DMS114 treated with DMSO at 0.1 percent for 48 hours (cell line): ENCODE data around the gene TECPR1.

Source experiments
- DNase-seq: peaks from one replicate; lab custom pipeline; 2025; ENCODE audit not compliant: unreplicated experiment; lab: John Stamatoyannopoulos, UW

TECPR1 gene

DNA sequence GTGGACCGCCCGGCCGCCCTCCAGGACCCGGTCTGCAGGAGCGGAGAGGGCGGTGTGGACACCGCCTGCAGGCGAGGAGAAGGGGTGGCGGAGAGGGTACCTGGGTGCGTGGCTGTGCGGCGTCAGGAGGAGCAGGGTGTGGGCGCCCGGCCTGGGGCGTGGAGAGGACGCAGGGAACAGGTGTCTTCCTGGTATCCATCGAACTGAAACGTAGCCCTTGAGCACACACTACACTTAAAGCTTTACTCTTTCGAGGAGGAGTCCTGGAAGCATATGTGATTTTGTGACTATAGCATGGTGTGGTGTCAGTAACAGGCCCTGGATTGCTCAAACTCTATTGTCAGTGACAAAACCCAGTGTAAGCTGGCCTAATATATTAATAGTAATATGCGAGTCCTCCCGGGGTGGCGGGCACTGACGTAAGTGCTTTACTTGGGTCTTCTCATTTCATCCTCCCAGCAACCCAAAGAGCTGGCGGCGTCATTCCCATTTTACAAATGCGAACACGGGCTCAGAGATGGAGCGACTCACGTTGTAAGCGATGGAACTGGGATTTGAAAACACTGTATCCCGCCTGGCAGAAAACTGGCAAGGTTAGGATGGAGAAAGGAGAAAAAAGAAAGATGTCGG is 508 bp upstream of the TECPR1 start:
- DNase-seq = no peak

- no peak for DNase-seq
Measured at GRCh38 chr7:98251231-98251600, 816 bp downstream of the TECPR1 start.

DNA sequence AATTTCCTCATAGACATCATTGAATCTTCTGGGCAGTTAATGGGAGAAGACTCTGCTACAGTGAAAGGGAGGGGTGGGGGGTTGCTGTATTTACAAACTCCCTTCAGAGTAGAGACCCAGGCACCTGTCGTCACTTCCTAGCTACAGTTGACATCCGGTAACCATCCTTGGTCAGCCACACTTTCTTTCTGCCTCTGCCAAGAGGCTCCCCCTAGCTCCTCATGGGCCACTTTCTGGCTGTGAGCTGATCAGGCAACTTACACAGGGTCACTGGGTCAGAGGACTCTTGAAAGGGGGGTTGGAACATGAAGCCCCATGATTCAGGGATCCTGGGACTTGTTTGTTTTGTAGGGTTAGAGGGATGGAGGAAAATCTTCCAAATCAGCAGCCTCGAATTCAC is 1.2 kb downstream of the TECPR1 start:
- no peak for DNase-seq

DNA sequence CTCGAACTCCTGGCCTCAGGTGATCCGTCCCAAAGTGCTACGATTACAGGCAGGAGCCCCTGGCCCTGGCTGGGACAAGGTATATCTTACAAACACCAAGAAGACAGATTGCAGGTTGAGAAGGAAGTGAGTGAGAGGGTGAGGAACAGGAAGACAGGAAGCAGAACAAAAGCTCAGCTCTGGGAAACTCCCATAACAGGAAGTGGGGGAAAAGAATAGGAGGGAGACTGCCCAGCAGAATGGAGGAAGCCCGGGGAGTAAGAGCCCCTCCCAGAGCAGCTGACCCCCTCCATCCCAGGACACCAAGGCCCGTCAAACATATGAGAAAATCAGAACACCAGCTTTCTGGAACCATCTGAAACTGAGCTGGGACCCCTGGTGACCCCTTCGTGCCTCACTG is 2.9 kb downstream of the TECPR1 start:
- no peak for DNase-seq

GRCh38 chr7:98248156-98248555 is 3.9 kb downstream of the TECPR1 start:
- no peak for DNase-seq

DNA sequence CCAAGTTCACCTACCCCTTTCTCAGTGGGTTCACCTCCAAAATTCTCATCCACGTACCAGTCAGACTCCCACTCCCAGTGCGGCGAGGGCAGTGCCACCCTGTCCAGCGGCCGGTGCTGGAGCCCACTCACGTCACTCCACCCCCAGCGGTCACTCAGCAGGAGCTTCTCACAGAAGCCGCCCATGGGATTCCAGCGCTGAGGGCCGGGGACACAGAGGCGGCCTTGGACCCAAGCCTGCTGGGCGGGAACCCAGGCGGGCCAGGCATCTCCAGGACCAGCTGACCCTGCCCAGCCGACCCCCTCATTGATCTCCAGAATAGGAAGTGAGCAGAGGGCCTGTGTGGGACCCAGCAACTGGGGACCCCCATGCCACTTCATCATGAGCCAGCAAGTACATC is 7.2 kb downstream of the TECPR1 start:
- DNase-seq = no peak

DNA sequence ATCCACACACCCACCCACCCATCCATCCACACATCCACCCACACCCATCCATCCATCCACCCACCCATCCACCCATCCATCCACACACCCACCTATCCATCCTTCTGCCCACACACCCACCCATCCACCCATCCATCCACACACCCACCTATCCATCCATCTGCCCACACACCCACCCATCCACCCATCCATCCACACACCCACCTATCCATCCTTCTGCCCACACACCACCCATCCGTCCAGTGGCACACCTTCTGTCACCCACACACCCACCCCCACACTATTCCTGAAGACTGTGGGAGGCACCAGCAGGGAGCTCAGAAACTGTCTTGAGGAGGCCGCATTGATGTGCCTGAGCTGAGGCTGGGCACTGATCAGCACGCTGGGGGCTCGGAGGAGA is 9.1 kb downstream of the TECPR1 start:
- DNase-seq = no peak

DNA sequence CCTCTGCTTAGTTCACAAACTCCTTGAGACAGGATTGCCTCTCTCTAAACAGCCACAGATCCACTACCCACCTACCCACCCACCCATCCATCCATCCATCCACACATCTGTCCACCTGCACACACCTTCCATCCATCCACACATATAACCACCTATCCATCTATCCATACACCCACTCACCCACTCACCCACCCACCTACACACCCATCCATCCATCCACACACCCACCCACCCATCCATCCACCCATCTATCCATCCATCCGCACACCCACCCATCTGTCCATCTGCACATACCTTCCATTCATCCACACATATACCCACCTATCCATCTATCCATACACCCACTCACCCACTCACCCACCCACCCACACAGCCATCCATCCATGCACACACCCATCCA is 9.7 kb downstream of the TECPR1 start:
- no peak for DNase-seq

DNA sequence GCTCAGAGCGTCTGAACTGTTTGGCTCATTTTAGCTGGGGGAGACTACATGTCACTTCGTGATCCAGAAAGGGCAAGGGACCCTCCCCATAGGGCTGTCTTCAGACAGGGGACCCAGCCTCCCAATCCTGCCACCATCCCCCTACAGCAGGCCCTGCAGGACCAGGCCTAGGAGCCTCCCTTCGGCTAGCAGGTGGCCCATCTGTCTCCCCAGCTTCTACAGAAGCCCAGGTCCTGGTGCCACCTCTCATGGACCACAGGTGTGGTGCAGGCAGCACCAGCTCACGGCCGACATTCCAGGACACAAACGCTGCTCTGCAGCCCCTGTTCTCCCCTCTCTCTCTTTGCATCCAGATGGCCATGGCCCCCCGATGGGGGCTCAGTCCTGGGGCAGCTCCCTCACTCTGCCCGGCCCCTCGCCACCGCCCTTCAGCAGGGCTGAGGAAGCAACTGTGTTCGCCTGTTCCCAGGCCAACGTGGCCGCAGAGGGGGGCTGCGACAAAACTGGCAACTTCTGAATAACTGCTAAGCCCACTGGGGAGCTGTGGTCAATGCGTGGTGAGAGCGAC is 10.3 kb downstream of the TECPR1 start:
- DNase-seq = no peak

DNA sequence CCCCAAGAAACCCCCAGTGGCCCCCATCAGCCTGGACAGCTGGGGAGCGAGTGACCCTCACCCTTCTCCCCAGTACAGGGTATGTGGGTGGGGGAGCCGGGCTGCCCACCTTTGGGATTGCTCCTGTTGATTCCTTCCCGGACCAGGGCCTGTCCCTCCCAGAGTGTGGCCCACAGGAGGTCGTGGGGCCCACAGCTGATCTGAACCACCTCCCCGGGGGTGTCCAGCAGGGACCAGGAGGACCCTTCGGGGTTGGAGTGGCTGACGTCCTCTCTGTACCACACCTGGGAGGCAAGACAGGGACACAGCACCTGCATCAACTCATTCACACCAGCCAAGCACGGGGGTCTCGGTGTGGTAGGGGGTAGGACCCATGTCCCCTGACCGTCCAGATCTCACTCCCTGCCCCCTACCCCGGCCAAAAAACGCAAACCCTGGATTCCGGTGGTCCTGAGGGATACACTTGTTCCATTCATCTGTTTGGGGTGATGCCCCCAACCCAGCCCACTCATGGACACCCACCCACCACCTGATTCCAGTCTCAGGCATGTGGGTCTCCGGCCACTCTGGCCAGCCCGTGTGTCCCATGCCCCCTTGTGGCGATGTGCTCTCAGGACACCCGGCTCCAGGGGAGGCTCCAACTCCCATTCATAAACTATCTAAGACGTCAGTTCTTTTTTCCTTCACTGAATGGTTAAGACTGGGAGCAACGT is 10.9 kb downstream of the TECPR1 start:
- peak; percentile 22 for DNase-seq

- DNase-seq = no peak
Measured at GRCh38 chr7:98238976-98239375, 13.1 kb downstream of the TECPR1 start.

- DNase-seq = no peak
Measured at GRCh38 chr7:98238076-98238475, 14.0 kb downstream of the TECPR1 start.

DNA sequence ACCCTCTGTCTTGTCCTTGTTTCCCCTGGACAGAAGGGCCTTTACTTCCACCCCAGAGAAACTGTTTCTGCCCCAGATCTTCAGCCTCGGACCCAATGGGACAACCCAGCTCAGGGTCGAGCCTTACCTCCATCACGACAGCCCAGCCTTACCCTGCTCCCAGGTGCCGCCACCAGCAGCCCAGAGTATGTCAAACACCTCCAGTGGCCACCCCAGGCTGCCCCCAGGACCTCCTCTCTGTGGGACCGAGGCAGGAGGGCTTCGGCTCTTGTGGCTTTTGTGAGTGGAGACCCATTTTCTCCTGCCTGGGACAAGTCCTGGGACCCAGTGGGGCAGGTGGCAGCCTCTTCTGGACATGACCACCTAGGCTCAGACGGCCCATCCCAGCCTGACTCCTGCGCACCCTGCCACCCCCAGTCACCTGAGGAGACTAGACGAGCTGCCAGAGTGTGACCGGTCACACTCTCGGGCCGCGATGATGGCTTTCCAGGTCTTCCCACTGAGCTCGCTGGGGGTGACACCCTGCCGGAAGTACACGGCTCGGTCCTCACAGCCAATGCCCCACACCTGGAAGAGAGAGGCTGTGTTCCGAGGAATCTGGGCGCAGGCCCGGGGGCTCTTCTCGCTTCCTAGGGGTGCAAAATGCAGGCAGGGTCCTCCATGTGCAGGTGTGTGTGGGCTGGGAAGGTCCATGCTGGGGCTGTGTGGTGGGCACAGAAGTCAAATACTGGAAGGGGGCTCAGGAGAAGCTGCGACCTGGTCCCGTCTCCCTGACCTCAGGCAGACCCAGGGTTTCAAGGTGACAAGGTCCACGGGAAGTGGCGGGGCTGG is 15.5 kb downstream of the TECPR1 start:
- DNase-seq = no peak

DNA sequence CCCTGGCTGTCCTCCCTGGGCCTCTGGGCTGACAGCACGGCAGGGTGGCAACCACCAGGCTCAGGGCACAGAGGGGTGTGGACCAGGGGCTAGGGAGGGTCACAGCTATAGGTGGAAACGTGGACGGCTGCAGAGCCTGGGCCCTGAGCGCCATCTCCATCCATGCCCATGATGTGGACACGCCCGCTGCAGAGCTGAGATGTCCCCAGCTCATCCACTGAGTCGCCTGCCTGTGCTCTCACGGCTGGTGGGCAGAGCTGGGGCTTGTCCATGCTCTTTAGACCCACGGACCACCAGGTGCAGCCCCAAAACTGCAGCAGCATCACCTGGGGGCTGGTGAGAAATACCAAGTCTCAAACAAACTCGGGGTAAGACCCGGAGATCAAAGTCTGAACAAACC is 16.1 kb downstream of the TECPR1 start:
- no peak for DNase-seq

DNA sequence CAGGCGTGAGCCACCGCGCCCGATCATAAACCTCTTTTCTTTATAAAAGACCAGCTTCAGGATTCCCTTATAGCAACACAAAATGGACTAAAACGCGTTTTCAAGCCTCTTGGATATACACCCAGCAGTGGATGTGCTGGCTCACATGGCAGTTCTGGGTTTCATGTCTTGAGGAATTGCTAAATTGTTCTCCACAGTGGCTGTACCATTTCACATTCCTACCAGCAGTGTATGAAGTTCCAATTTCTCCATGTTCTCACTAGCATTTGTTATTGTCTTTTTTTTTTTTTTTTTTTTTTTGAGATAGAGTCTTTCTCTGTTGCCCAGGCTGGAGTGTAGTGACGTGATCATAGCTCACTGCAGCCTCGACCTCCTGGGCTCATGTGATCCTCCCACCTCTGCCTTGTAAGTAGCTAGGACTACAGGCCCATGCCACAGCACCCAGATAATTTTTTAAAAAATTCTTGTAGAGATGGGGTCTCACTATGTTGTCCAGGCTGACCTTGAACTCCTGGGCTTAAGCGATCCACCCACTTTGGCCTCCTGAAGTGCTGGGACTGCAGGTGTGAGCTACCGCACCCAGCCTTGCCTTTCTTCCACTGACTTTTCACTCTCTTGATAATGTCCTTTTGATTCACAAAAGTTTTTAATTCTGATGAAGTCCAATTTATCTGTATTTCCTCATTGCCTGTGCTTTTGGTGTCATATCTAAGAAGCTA is 17.4 kb downstream of the TECPR1 start:
- no peak for DNase-seq

- no peak for DNase-seq
Measured at GRCh38 chr7:98233219-98234070, 18.6 kb downstream of the TECPR1 start.

DNA sequence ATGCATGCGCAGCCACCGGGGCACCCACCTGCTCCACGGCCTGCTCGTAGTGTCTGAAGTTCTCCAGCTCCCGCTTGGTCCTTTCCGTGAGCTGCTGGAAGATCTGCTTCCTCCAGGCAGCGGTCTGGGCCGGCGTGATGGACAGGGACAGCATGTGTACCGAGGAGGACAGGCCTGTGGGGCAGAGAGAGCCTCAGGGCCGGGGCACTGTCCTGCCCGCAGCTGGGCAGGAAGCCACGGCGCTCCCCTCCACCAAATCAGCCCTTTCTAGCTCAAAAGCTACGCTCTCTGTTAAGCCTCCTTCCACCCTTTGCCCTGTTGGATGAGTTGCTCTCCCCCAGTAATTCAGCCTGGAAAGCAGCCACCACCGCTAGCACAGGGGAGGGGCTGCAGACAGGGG is 19.2 kb downstream of the TECPR1 start:
- no peak for DNase-seq

DNA sequence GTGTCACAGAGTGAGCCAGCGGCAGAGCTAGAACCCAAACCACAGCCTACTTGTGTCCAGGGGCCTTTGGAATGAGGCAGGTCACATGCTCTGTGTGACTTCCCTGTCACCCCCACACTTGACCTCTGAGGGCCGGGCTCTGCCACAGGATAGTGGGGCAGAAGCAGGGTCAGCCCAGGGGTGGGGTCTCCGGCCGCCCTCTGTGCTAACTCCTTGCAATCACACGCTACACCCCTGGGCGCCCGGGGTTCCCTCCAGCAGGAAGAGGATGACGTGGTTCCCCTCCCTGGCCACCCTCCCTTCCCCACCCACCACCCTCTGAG is 19.8 kb downstream of the TECPR1 start:
- no peak for DNase-seq

- DNase-seq = no peak
Measured at GRCh38 chr7:98231493-98232262, 20.4 kb downstream of the TECPR1 start.
